GM12874 (cell line): ENCODE results near the gene STOX2.

Experiments
- CTCF ChIP-seq: IDR thresholded peaks from 2 replicates; pipeline ENCODE4 v1.5.1; 2011; ENCODE audit warnings: low read depth, mild to moderate bottlenecking, control low read depth, low read length, moderate library complexity; ENCODE audit not compliant: insufficient read depth

The STOX2 gene

GRCh38 chr4:183986971-183987946 lies 82.2 kb downstream of the STOX2 start:
- TF ChIP-seq CTCF: no peak

GRCh38 chr4:183987987-183988392 lies 82.9 kb downstream of the STOX2 start:
- no peak for TF ChIP-seq CTCF

- TF ChIP-seq CTCF: no peak
Observed at GRCh38 chr4:183988874-183989273, 83.8 kb downstream of the STOX2 start.

- no peak for TF ChIP-seq CTCF
Observed at GRCh38 chr4:183989461-183989860, 84.4 kb downstream of the STOX2 start.

GRCh38 chr4:183989931-183990330 lies 84.8 kb downstream of the STOX2 start:
- no peak for TF ChIP-seq CTCF

- TF ChIP-seq CTCF: no peak
Observed at GRCh38 chr4:183993676-183994075, 88.6 kb downstream of the STOX2 start.

- no peak for TF ChIP-seq CTCF
Observed at GRCh38 chr4:183995570-183995969, 90.5 kb downstream of the STOX2 start.
